IMR-90 (cell line): ENCODE data around the gene CAB39. TPM values are rescaled to one million over a fixed set of nuclear protein-coding genes. Genes with fewer than 3 reads are reported as not detected.

Experiments
- ATAC-seq: fragments of 200-7000 bp; cut with Tn5 transposase; 2 replicates; pipeline ENCODE4 v1.9.1; 2020; ENCODE audit warnings: low read depth, mild to moderate bottlenecking, moderate library complexity
- BruUV-seq: library from RNA; stranded (reverse); fragments of 400-500 nt; replicated peaks from 2 replicates; lab custom pipeline; 2021; lab: Mats Ljungman, UMichigan
- CTCF ChIA-PET: fragments of 300-600 bp; formaldehyde crosslinking; extraction: SDS; loops from one replicate; lab custom pipeline; 2021; ENCODE audit warnings: antibody characterized with exemption; lab: Yijun Ruan, JAX
- POLR2A ChIA-PET: fragments of 300-600 bp; sonication (Branson Sonifier 250); formaldehyde crosslinking; loops from one replicate; lab custom pipeline; 2022; ENCODE audit warnings: antibody characterized with exemption; ENCODE audit not compliant: unreplicated experiment; lab: Charles Lee
- DNase-seq: peaks from one replicate; pipeline ENCODE4 v3.0.0; 2013
- H2AFZ ChIP-seq: replicated peaks from 2 replicates; pipeline ENCODE3; 2013; ENCODE audit warnings: low read length, mild to moderate bottlenecking; ENCODE audit not compliant: poor library complexity
- H2AK5ac ChIP-seq: 2 replicates; pipeline ENCODE4 v1.6.1; 2013; ENCODE audit warnings: low read depth, low read length, inconsistent platforms
- H2AK9ac ChIP-seq: replicated peaks from 2 replicates; pipeline ENCODE3; 2013; ENCODE audit warnings: mild to moderate bottlenecking, low read depth, low read length, moderate library complexity; ENCODE audit not compliant: poor library complexity
- H2BK120ac ChIP-seq: 2 replicates; pipeline ENCODE4 v1.6.1; 2013; ENCODE audit warnings: low read depth, low read length, inconsistent platforms
- H2BK15ac ChIP-seq: 3 replicates; pipeline ENCODE4 v1.6.1; 2013; ENCODE audit warnings: low read depth, low read length, inconsistent platforms
- H2BK20ac ChIP-seq: 2 replicates; pipeline ENCODE4 v1.6.1; 2013; ENCODE audit warnings: low read depth, mild to moderate bottlenecking, inconsistent platforms, low read length, moderate library complexity
- H2BK5ac ChIP-seq: 2 replicates; pipeline ENCODE4 v1.6.1; 2013; ENCODE audit warnings: mild to moderate bottlenecking, low read depth, low read length, inconsistent platforms; ENCODE audit not compliant: poor library complexity, severe bottlenecking
- H3K14ac ChIP-seq: replicated peaks from 2 replicates; pipeline ENCODE4 v1.6.1; 2013; ENCODE audit warnings: low read depth, low read length, inconsistent platforms
- H3K18ac ChIP-seq: 2 replicates; pipeline ENCODE4 v1.6.1; 2013; ENCODE audit warnings: low read depth, low read length, control low read depth
- H3K23ac ChIP-seq: 2 replicates; pipeline ENCODE4 v1.6.1; 2013; ENCODE audit warnings: low read depth, low read length, inconsistent platforms
- H3K27ac ChIP-seq: 2 replicates; pipeline ENCODE4 v1.5.1; 2013; ENCODE audit warnings: mild to moderate bottlenecking, control low read depth, low read length; ENCODE audit not compliant: insufficient read depth
- H3K27me3 ChIP-seq: 2 replicates; pipeline ENCODE4 v1.6.1; 2013; ENCODE audit warnings: low read length; ENCODE audit not compliant: control insufficient read depth, insufficient read depth
- H3K36me3 ChIP-seq: 2 replicates; pipeline ENCODE4 v1.6.1; 2013; ENCODE audit warnings: low read length, mixed read lengths; ENCODE audit not compliant: control insufficient read depth, insufficient read depth
- H3K4ac ChIP-seq: 2 replicates; pipeline ENCODE4 v1.6.1; 2013; ENCODE audit warnings: low read depth, low read length, inconsistent platforms
- H3K4me1 ChIP-seq: 2 replicates; pipeline ENCODE4 v1.6.1; 2013; ENCODE audit warnings: low read length, mixed read lengths; ENCODE audit not compliant: control insufficient read depth, insufficient read depth
- H3K4me2 ChIP-seq: 2 replicates; pipeline ENCODE4 v1.6.1; 2013; ENCODE audit warnings: low read depth, mild to moderate bottlenecking, control low read depth, low read length, moderate library complexity
- H3K4me3 ChIP-seq: 2 replicates; pipeline ENCODE4 v1.5.1; 2013; ENCODE audit warnings: low read depth, mild to moderate bottlenecking, control low read depth, low read length, moderate library complexity; ENCODE audit not compliant: insufficient read depth
- H3K56ac ChIP-seq: 2 replicates; pipeline ENCODE4 v1.6.1; 2013; ENCODE audit warnings: low read length, inconsistent platforms; ENCODE audit not compliant: insufficient read depth; ENCODE audit errors: extremely low read depth
- H3K79me1 ChIP-seq, 2 experiments: 2 replicates each; pipeline ENCODE4 v1.6.1; 2013; ENCODE audit warnings: low read length in 2 of 2, inconsistent platforms in 1 of 2, low read depth in 1 of 2
- H3K9ac ChIP-seq: 2 replicates; pipeline ENCODE4 v1.6.1; 2013; ENCODE audit warnings: low read depth, low read length, control low read depth
- H3K9me1 ChIP-seq: 2 replicates; pipeline ENCODE4 v1.6.1; 2013; ENCODE audit warnings: low read length, inconsistent platforms; ENCODE audit not compliant: insufficient read depth
- H3K9me3 ChIP-seq: 2 replicates; pipeline ENCODE4 v1.6.1; 2013; ENCODE audit warnings: low read length; ENCODE audit not compliant: control insufficient read depth, insufficient read depth
- H4K20me1 ChIP-seq: 2 replicates; pipeline ENCODE4 v1.6.1; 2013; ENCODE audit warnings: low read length, inconsistent platforms; ENCODE audit not compliant: insufficient read depth
- H4K5ac ChIP-seq: 2 replicates; pipeline ENCODE4 v1.6.1; 2013; ENCODE audit warnings: mild to moderate bottlenecking, low read depth, low read length, control low read depth
- H4K8ac ChIP-seq, 2 experiments: 2 replicates each; pipeline ENCODE4 v1.6.1; 2013; ENCODE audit warnings: low read depth in 2 of 2, low read length in 2 of 2, control low read depth in 1 of 2, inconsistent platforms in 1 of 2
- H4K91ac ChIP-seq: 2 replicates; pipeline ENCODE4 v1.6.1; 2013; ENCODE audit warnings: low read depth, low read length, inconsistent platforms; ENCODE audit not compliant: insufficient read depth
- BHLHE40 ChIP-seq: fragments of 150-350 bp; IDR thresholded peaks from 2 replicates; pipeline ENCODE4 v1.6.1; 2016; ENCODE audit warnings: mild to moderate bottlenecking, low read depth, low read length
- CEBPB ChIP-seq: IDR thresholded peaks from 2 replicates; pipeline ENCODE4 v1.6.1; 2012; ENCODE audit warnings: low read depth, low read length, improper control_type of control experiment
- CHD1 ChIP-seq: IDR thresholded peaks from 2 replicates; pipeline ENCODE4 v1.6.1; 2012; ENCODE audit warnings: low read depth, low read length, improper control_type of control experiment
- FOS ChIP-seq: fragments of 150-350 bp; IDR thresholded peaks from 2 replicates; pipeline ENCODE4 v1.6.1; 2016; ENCODE audit warnings: low read depth, low read length
- MAFK ChIP-seq: IDR thresholded peaks from 2 replicates; pipeline ENCODE4 v1.6.1; 2012; ENCODE audit warnings: low read depth, low read length, improper control_type of control experiment
- MXI1 ChIP-seq: IDR thresholded peaks from 2 replicates; pipeline ENCODE4 v1.6.1; 2012; ENCODE audit warnings: low read depth, mild to moderate bottlenecking, low read length, moderate library complexity, borderline replicate concordance
- NFE2L2 ChIP-seq: fragments of 150-350 bp; IDR thresholded peaks from 2 replicates; pipeline ENCODE4 v1.6.1; 2016; ENCODE audit warnings: low read depth, mild to moderate bottlenecking, low read length
- POLR2A ChIP-seq: IDR thresholded peaks from 2 replicates; pipeline ENCODE4 v1.6.1; 2012; ENCODE audit warnings: mild to moderate bottlenecking, low read depth, low read length
- RAD21 ChIP-seq: IDR thresholded peaks from 2 replicates; pipeline ENCODE4 v1.6.1; 2012; ENCODE audit warnings: low read length, improper control_type of control experiment
- RCOR1 ChIP-seq: IDR thresholded peaks from 2 replicates; pipeline ENCODE4 v1.6.1; 2012; ENCODE audit warnings: mild to moderate bottlenecking, low read length, improper control_type of control experiment; ENCODE audit not compliant: insufficient replicate concordance
- RFX5 ChIP-seq: IDR thresholded peaks from 2 replicates; pipeline ENCODE4 v1.8.0; 2012; ENCODE audit warnings: low read depth, mild to moderate bottlenecking, low read length, moderate library complexity
- WGBS, 2 experiments: methylation state at CpG; one replicate each; pipeline versions ENCODE4 v1.1.5 to v1.1.7; 2013; ENCODE audit warnings: missing lambda C conversion rate in 2 of 2; ENCODE audit not compliant: insufficient read length in 1 of 2; ENCODE audit errors: extremely low coverage in 2 of 2; 5-methylcytosine and 5-hydroxymethylcytosine counted together
- dilution Hi-C: fragments of 300-500 bp; cut with HindIII; formaldehyde crosslinking; loops from one replicate; pipeline ENCODE4 v1.14.3; 2018; ENCODE audit warnings: low sequenced_read_pairs; ENCODE audit not compliant: unreplicated experiment
- in situ Hi-C: fragments of 300-500 bp; cut with MboI; formaldehyde crosslinking; loops from 3 replicates; pipeline ENCODE4 v1.14.3; 2019; ENCODE audit warnings: low sequenced_read_pairs, inconsistent platforms, mixed read lengths
- intact Hi-C: fragments of 100-400 bp; cut with micrococcal nuclease; formaldehyde crosslinking; loops from 2 replicates; pipeline ENCODE4 v1.10.0; 2022
- polyA plus RNA-seq, 3 experiments: library from polyadenylated mRNA; depleted of rRNA; stranded (reverse); fragments of >200 nt; gene quantifications; 2 replicates each; pipeline ENCODE4 v1.2.3, GENCODE V29; 2012; ENCODE audit warnings: low replicate concordance in 1 of 3
- total RNA-seq: library from RNA; depleted of rRNA; stranded (reverse); fragments of >200 nt; gene quantifications from 2 replicates; pipeline ENCODE4 v1.2.3, GENCODE V29; 2012
- TF ChIP-seq, protein P1 (sequence below): fragments of 150-350 bp; IDR thresholded peaks from 2 replicates; pipeline ENCODE4 v1.6.1; 2016; ENCODE audit warnings: low read depth, mild to moderate bottlenecking, low read length, moderate library complexity, borderline replicate concordance
- TF ChIP-seq, protein P2 (sequence below): conservative IDR thresholded peaks from 2 replicates; pipeline ENCODE4 v1.5.1; 2012; ENCODE audit warnings: mild to moderate bottlenecking, low read depth, low read length, improper control_type of control experiment

CAB39 gene
- total and polyA plus RNA-seq, 2 of the 4 experiments (the other 2 are of a cell fraction): 38.2 to 71.7 TPM

DNA sequence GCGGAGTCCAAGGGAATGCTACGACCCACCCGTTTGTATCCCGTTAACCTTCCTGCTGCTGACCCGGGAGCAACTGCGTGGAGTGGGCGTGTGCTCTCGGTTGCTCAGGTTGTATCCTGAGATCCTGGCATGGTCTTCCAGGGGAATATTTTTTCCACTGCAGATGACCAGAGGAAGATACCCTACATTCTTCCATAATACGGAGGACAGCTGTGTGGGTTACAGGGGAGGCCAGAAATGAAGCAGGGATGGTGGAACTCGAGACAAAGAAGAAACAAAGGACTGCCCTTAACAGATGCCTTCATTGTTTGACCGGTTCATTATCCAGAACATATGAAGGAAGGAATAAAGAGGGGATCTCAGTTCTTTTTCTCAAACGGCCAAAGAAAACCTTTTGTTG, 39.8 kb upstream of the CAB39 start:
- in situ Hi-C loops: no loop called here
- WGBS, 2 experiments: 84% methylated on average over 8 of the region's 12 CpGs; no CpG with 5 or more reads in 1 of the 2 experiments
- no peak for DNase-seq
- TF ChIP-seq CHD1: no peak
- TF ChIP-seq FOS: no peak
- TF ChIP-seq, protein P1, sequence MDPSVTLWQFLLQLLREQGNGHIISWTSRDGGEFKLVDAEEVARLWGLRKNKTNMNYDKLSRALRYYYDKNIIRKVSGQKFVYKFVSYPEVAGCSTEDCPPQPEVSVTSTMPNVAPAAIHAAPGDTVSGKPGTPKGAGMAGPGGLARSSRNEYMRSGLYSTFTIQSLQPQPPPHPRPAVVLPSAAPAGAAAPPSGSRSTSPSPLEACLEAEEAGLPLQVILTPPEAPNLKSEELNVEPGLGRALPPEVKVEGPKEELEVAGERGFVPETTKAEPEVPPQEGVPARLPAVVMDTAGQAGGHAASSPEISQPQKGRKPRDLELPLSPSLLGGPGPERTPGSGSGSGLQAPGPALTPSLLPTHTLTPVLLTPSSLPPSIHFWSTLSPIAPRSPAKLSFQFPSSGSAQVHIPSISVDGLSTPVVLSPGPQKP: no peak
- no peak for TF ChIP-seq MAFK
- TF ChIP-seq RAD21: no peak
- TF ChIP-seq RCOR1: no peak
- TF ChIP-seq, protein P2, sequence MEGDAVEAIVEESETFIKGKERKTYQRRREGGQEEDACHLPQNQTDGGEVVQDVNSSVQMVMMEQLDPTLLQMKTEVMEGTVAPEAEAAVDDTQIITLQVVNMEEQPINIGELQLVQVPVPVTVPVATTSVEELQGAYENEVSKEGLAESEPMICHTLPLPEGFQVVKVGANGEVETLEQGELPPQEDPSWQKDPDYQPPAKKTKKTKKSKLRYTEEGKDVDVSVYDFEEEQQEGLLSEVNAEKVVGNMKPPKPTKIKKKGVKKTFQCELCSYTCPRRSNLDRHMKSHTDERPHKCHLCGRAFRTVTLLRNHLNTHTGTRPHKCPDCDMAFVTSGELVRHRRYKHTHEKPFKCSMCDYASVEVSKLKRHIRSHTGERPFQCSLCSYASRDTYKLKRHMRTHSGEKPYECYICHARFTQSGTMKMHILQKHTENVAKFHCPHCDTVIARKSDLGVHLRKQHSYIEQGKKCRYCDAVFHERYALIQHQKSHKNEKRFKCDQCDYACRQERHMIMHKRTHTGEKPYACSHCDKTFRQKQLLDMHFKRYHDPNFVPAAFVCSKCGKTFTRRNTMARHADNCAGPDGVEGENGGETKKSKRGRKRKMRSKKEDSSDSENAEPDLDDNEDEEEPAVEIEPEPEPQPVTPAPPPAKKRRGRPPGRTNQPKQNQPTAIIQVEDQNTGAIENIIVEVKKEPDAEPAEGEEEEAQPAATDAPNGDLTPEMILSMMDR: no peak
- no peak for TF ChIP-seq POLR2A
- no peak for TF ChIP-seq MXI1
- no peak for TF ChIP-seq NFE2L2
- TF ChIP-seq BHLHE40: no peak
- no peak for TF ChIP-seq RFX5
- no peak for TF ChIP-seq CEBPB
- no peaks in the 10 kb centered on the region; the same call in 1 of the 2 replicates for H3K27me3 ChIP-seq
- no peak overlapping the region for H3K18ac ChIP-seq
- H3K4ac ChIP-seq: no peak overlapping the region
- no peak overlapping the region for H4K5ac ChIP-seq
- BruUV-seq: no TSS peak
- no peak overlapping the region for H4K8ac ChIP-seq
- peaks cover 11% of the 10 kb centered on the region for H3K9me1 ChIP-seq
- ChIA-PET CTCF (no interaction called here), POLR2A (no interaction called here)
- peaks cover 21% of the 10 kb centered on the region for H3K4me1 ChIP-seq
- no peak overlapping the region for H4K91ac ChIP-seq
- H3K4me2 ChIP-seq: no peak overlapping the region
- H4K20me1 ChIP-seq: no peaks in the 10 kb centered on the region
- H2AFZ ChIP-seq: no peak overlapping the region
- H3K14ac ChIP-seq: no peak overlapping the region
- dilution Hi-C loops: no loop called here
- H3K9me3 ChIP-seq: peaks cover 3% of the 10 kb centered on the region
- ATAC-seq: no peak
- peaks cover 0 to 5% of the 10 kb centered on the region in 2 experiments; a peak in 1 of 4 replicates for H3K79me1 ChIP-seq
- no peak overlapping the region for H2AK5ac ChIP-seq
- no peak overlapping the region for H3K9ac ChIP-seq
- no peak overlapping the region for H2BK20ac ChIP-seq
- no peak overlapping the region for H3K23ac ChIP-seq
- intact Hi-C loops: no loop called here
- no peak overlapping the region for H3K4me3 ChIP-seq
- no peak overlapping the region for H2BK120ac ChIP-seq
- no peak overlapping the region for H2BK5ac ChIP-seq
- no peak overlapping the region for H3K56ac ChIP-seq
- no peak overlapping the region for H3K27ac ChIP-seq
- H2BK15ac ChIP-seq: no peak overlapping the region
- H3K36me3 ChIP-seq: no peaks in the 10 kb centered on the region
- H2AK9ac ChIP-seq: no peak overlapping the region
